CD4-positive, alpha-beta T cell treated with Interleukin-12 subunit alpha and Interleukin-12 subunit beta, for 1 hour (primary cell): ENCODE measurements around the gene CSTB.

Experiments
- DNase-seq: peaks from one replicate; pipeline ENCODE4 v3.0.0-alpha.2; 2020

CSTB gene

DNA sequence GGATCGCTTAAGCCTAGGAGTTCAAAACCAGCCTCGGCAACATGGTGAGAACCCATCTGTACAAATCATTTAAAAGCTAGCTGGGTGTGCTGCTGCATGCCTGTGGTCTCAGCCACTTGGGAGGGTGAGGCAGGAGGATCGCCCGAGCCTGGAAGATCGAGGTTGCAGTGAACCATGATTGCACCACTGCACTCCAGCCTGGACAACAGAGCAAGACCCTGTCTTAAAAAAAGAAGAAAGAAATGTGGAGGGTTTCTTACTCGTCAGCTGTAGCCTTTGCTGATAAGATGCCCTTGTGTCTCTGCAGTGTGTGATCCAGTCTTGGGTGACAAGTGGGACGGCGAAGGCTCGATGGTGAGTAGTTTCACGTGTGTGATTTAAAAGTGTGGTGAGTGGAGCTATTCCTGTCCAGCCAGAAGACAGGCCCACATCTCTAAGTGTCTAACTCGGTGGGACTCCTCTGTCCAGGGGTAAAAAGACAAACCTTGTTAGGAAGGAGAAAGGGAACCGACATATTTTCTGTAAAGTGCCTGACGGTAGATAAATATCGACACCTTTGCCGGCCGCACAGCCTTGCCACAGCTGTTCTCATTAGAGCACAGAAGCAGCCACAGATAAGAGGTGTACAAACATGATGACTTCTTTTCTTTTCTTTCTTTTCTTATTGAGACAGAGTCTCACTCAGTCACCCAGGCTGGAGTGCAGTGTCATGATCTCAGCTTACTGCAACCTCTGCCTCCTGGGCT, 30.2 kb downstream of the CSTB start:
- DNase-seq: no peak

DNA sequence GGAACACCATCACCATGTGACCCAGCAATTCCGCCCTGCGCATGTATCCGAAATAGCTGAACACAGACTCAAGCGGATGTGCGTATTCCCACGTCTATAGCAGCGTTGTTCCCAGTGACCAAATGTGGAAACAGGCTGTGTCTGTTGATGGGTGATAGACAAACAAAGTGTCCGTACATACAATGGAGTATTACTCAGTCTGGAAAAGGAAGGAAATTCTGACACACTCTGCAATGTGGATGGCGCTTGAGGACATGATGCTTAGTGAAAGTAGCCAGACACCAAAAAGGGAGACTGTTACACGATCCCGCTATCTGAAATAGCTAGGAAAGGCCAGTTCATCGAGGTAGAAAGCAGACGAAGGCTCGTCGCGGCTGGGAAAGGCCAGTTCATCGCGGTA, 31.4 kb downstream of the CSTB start:
- DNase-seq: no peak

DNA sequence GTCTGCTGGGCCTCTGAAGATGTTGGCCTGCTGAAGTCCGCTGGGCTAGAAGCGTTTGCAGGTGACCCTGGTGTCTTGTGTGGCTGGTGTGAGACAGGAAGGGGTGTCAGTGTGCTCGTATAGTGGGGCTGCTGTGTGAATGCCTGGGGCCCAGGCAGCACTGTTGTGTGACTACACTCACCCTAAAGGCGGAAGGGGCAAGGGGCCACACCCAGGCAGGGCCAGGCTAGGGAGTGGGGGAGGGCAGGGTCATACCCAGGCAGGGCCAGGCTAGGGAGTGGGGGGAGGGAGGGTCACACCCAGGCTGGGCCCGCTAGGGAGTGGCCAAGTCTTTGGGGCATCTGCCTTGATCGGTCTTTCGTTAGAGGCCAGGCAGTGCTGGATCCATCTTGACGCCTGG, 32.2 kb downstream of the CSTB start:
- no peak for DNase-seq

DNA sequence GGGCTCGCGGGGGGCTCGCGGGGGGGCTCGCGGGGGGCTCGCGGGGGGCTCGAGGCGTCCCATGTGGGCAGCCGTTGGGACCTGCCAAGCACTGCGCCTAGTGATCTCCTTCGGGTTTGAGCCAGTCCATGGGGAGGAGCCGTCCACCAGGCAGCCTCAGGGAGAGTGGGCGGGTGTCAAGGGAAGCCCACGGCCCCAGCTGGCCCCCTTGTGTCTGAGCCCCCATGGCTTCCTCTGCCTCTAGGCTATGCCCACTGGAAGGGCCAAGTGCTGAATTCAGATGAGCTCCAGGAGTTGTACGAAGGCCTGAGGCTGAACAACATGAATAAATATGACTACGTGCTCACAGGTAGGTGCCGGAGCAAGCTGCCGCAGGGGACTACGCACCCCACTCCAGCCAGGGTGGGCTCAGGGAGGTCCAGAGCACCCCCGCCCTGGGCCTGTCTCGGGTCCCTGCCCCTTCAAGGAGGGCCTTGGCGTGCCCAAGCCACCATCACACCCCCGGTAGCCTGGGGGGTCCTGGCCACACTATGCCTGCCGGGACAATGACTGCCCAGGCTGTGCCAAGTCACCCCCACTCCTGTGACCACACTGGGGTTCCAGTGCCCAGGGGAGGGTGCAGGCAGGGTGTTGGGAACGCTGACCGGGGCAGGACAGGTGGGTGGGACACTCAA, 34.5 kb downstream of the CSTB start:
- DNase-seq: no peak

DNA sequence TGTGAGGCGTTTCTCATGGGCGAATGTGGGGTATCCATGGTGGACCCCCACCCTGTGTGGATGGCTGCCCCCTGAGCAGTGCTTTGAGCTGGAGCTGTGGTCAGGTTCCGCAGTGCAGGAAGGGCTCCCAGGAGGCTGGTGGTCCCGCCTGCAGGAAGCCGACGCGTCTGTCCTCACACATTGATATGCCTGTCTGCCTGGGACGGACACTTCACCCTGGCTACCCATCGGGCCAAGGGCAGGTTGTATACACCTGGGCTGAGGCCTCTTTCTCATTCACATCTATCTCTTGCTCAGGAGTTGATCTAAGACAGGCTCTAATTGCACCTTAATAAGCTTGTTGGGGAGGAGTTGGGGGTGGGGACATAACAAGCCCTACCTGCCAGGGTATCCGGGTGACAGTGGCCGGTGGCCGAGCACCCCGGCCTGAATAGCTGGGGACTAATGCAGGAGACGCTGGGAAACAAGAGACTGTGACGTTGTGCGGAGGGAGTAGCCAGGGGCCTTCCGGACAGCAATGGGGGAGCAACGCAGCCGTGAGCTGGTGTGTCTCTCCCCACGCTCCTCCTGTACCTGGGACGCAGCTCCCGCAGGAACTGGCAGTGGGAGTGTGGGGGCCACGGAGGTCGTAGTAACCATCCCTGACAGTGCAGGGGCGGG, 35.5 kb downstream of the CSTB start:
- DNase-seq: no peak

DNA sequence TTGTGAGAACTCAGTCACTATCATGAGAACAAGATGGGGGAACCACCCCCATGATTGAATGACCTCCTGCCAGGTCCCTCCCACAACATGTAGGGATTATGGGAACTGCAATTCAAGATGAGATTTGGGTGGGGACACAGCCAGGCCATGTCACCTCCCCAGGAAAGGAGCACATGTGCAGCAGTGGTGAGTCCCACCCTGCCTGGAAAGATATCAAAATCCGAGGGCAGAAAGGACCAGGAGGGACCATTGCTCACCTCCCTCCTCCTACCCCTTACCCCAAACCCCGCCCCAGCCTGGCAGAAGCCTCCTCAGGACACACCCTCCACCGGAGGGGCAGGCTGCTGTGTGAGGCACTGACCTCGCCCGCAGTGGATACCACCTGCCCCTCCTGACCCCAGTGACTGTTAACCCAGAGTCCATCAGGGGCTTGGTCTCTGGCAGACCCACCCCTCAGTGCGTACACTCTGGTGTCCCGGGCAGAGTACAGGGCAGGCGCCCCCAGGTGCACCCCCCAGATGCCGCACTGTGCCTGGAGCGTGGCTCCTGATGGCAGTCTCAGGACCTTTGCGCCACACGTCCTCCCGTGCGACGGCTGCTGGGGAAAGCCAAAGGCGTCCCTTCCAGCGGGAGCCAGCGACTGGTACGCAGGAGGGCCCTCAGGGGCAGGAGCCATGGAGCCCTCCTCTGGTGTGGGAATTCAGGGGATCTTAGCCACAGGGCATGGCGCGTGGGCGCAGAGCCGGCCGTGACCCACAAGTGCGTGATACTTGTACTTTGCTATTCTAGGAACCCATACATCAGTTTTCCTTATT, 36.3 kb downstream of the CSTB start:
- DNase-seq: no peak

DNA sequence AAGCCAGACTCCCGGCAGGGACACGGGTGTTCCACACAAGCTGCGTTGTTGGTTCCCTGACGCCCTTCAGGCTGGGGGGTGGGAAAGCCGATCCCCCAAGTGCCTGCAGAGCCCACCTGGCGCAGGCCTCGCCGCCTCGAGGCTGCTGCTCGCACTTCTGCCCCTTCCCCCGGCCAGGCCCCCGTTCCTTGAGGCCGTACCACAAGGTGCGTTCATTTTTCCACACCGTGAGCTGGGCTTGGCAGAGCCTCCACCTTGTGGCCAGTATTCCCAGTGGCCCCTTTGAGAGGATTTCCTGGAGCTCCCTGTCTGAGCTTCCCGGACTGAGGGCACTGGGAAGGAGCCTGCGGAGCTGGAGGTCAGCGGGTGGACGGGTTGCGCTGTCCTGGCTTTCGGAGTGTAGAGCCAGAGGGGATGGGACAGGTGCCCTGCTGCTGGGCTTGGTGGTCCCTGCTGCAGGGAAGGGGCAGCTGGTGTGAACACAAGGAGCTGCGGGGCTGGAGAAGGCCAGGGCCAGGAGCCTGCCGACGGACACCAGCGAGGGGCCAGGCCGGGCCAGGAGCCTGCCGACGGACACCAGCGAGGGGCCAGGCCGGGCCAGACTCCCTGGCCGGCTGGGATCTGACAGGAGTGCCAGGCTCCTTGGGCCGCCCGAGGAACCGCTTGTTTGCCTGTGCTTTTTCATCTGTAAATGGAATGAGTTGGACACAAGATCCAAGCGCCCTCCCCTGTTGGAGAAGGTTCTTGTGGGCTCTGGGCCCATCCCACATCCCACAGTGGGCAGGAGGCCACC, 38.8 kb downstream of the CSTB start:
- no peak for DNase-seq

DNA sequence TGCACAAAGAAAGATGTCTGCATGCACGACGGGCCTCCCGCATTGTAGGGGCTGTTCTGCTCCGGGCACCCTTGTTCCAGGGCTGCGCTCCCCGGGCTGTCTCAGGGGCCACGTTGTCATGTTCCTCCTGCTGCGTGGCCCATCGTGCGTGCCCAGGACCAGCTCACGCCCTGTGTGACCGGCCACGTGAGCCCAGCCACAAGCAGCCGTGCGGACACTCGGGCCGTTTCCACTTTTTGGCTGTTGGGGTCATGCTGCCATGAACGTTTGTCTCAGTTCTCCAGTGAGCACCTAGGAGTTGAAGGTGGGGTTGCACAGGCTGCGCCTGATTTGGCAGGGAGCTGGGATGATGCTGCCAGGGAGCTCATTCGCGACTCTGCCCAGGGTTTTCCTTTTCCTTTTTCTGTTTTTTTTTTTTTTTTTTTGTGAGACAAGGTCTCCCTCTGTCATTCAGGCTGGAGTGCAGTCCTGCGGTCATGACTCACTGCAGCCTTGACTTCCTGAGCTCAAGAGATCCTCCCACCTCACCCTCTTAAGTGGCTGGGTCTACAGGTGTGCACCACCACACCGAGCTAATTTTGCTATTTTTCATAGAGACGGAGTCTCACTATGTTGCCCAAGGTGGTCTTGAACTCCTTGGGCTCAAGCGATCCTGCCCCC, 39.8 kb downstream of the CSTB start:
- no peak for DNase-seq

DNA sequence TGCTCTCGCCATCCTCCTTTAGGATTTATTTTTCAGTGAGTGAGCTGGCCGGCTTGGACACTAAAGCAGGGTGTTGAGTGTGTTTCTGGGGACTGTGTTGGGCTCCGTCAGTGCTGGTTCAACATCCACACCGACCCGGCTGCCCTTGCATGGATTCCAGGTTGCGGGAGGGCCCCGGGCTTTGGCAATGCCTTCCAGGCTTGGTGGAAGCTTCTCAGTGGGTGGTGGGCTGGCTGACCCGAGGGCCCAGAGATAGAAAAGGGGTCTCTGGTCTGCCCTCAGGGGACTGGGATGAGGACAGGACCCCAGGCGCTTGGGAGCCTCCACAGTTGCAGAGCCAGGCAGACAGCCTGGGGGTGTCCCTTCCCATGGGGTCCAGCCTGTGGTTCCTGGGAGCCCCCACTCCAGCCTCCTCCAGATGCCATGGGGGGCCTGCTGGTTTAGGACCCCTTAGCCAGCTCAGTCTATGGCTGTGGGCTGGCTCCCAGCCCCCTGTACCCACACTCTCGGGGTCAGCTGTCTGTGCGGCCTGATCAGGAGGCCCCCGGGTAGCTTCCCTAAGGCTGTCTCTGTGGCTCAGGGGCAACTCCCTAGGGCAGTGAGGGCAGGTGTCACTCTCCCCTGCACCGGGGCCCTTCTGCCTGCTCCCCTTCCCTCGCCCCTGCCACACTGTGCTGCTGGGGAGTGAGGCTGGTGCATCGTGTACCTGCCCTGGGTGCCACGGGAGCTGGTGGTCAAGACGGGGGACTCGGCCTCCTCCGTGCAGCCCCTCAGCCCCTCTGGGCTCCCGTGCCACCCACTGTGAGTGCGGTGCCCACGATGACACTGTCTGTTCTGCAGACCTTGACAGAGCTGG, 40.6 kb downstream of the CSTB start:
- no peak for DNase-seq

DNA sequence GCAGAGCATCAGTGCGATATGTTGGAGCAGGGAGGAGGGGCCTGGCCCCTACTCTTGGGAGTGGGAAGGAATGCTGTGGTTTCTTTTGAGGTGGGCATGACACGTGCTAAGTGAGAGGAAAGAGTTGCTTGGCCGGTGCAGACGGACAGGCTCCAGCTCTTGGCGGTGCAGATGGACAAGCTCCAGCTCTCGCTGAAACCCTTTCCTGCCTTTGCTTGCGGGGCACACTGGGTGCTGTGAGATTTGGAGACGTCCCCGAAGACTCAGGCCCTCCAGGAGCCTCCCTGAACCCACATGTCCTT, 41.2 kb downstream of the CSTB start:
- no peak for DNase-seq

DNA sequence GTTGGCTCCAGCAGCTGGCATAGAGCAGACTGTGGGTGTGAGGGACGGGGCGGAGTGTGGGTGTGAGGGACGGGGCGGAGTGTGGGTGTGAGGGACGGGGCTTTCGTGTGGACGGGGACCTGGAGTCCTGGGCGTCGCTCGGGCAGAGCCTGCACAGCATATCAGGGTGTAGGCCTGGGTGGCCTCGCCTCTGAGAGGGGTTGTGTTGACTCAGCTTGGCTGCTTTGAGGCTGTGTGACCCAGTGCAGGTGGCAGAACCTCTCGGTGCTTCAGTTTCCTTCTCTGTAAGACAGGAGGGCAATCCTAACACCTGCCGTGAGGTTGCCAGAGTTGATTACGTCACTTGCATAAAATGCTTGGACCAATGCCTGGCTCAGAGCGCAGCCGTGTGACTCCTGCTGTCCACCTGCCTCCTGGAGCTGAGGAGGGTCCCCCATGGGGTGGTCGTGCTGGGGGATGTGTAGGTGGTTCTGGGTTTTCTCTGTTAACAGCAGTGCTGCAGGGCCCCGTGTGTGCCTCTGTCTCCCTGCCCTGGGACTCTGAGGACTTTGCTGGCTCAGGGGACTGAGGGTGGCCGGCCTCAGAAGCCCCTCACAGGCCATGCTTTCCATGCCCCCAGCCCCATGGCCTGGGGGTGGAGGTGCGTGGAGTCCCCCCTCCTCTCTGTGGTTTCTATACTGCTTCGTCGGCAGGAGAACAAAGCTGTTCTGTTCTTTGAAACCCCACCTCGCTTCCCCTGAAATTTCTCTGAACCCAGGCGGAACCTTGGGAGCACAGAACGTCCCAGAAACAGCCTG, 41.8 kb downstream of the CSTB start:
- no peak for DNase-seq

DNA sequence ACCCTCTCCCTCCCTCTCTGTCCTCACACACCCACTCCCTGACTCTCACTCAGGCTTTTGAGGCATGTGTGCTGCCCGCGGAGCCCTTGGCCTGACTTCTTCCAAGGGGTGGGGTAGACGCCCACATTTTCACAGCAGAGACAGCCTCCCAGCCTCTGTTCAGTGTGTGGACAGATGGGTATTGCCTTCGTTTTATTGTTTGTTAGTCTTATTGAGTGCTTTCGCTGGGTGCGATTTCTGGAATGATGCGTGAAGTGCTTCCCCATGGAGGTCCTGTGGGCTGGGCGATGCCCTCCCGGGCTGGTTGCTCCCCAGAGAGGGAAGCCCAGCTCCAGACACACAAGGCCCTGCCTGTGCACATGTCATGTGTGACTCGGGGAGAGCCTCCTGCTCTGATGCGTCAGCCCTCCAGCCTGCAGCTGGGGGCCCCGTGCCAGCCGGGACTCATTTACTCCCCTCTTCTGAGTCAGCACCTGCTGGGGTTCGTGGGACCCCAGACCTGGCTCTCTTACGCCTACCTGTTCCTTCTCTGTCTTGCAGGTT, 42.5 kb downstream of the CSTB start:
- DNase-seq: no peak

DNA sequence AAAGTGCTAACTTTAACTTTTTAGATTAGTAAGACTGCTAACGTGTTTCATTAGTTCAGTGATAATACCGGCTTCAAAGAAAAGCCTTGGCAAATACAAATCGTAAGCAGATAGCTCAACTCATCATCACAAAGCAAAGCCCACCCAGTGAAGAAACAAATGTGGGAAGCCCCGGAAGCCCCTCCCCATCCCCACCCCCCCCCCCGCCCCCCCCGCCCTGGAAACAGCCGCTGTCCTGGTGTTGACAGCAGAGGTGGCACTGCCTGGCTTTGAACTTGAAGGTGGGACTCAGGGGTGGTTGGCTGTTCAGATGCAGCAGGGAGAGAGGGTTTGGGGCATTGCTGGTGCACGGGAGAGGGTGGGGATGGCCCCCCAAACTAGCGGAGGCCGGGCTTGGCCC, 43.0 kb downstream of the CSTB start:
- DNase-seq: no peak

DNA sequence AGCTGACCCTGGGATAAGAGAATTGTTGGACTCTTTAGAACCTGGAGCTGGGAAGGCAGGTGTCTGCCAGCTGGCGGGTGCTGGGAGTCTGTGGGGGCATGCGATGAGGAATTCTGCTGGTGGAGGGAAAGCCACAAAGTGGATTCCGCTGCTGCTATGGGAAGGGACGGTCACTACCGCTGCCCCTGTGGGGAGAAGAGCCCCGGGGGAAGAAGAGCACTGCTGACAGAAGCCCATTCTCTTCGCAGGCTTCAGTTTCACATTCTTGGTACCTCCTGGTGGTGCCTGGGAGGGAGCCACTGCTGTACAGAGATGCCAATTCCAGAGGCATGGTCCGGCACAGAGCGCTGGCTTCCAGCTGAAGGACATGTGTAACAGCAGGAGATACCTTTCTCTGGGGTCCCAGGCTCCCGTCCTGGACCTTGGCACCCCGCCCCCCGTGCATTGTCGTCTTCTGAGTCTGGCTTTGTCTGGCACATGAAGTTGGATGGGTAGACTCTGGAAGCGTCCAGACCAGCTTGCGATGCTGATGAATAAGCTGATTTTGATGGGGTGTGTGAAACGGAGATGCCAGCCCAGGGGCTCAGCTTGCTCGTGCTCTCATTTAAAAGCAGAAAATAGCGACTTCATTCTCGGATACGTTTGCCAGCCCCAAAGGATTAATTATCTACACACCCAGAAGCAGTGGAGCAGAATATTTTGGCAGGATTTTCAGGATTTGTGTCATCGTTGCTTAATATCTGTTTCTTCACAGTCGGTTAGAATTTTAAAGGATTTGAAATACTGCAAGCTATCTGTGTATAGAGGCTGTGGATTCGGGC, 44.0 kb downstream of the CSTB start:
- DNase-seq: no peak

DNA sequence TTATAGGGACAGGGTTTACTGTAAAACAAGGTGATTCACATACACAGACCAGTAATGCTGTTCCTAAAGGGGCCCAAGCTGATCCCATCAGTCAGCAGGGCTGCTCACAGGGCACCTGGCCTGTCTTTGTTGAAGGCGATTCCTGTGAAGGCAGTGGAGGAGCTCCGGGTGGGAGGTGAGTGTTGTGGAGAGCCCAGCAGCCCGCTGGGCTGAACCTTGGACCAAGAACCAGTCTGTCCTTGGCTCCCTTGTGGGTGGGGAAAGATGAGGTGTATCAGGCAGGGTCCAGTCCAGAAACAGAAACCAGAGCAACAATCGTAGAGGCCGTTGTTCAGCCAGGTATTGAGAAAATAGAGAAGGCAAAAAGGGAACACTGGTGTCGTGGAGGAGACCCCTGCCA, 44.6 kb downstream of the CSTB start:
- no peak for DNase-seq

DNA sequence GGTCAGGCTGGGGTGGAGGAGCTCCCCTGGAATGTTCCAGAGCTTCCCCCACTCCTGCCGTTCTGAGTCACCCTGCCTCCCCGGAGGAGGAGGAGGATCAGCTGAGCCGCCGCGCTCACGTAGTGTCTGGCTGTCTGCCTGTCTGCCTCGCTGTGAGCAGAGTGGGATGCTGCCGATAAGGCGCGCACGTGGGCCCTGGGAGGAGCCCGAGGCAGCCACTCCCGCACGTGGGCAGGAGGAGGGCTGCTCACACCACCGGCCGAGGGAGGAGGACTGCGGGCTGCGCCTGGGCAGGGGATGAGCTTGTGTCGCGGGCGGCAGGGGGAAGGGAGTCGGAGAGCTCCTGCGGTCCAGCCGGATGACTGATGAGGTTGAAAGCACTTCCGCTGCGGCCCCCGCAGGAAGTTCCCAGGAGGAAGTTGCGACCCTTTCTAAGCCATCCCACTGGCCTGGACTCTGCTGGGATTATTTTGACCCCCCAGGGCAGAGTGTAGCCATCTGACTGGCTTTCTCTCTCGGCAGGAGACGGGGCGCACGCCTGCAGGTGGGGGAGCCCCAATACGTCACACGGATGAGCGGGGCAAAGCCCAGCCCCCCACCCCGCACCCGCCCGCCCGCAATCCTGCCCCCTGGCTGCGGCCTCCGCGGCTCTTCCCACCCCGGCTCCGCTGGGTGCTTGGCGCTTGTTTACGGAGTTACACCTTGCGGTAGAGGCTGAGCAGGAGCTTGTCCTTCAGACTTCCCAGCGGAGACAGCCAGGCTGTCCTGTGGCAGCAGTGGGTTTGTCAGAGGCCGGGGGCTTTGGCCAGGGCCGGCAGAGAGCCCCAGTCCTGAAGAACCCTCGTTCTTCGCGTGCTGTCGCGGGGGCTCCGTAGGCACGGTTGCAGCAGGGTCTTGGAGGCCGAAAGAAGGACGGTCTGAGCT, 47.4 kb downstream of the CSTB start:
- DNase-seq: peak; percentile 84

DNA sequence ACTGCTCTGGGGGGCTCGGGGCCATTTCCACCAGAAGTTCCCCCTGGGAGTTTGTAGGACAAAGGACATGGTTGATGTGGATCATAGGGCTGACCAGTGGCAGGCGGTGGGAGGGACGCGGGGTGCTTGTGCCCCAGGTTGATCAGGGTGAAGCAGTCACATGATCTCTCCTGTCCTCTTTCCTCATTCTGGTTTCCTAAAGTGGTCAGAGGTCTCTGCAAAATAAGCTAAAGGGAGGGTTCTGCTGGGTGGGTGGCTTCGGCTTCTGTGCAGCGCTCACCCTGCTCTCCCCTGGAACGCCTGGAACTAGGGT, 48.0 kb downstream of the CSTB start:
- no peak for DNase-seq

DNA sequence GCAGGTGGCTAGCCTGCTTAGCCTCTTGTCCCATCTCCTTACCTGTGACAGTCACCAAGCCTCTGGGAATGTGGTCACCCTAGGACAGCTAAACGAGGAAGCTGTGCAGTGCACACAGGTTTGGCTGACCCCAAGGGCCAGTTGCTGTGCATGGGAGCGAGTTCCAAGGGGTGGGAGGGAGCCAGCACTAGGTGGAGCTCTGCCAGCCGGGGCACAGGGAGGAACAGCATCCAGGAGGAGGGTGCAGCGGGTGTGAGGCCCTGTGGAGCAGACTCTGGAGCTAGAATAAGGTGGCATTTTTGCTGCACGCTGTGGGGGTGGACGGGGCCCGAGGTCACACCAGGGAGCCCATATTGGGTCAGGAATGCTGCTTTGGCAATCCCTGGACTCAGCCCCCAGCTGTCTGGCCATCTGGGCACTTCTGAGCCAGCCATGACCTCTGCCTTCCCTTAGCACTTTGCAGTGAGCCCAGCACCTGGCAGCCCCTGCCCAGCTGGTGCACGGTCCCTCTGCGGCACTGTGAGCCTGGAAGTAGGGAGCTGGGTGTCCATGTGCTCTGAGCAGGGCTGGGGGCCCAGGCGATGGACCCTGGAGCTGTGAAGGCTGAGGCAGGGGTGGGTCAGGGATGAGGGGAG, 48.5 kb downstream of the CSTB start:
- no peak for DNase-seq
